Subcutaneous abdominal adipose tissue (tissue), 5 donors: ENCODE results near the gene GADD45G.

Source experiments
- H3K27ac ChIP-seq: one replicate; pipeline ENCODE4 v1.7.0; 2013; ENCODE audit warnings: low read depth, mild to moderate bottlenecking, inconsistent platforms, low read length, moderate library complexity
- H3K27me3 ChIP-seq, 5 donors: one replicate each; pipeline ENCODE4 v1.7.0; 2013; ENCODE audit warnings: low read length in 5 of 5, inconsistent platforms in 1 of 5; ENCODE audit not compliant: control insufficient read depth in 5 of 5, insufficient read depth in 4 of 5
- H3K36me3 ChIP-seq, 5 donors: one replicate each; pipeline ENCODE4 v1.7.0; 2013; ENCODE audit warnings: low read length in 5 of 5; ENCODE audit not compliant: control insufficient read depth in 5 of 5, insufficient read depth in 5 of 5
- H3K4me1 ChIP-seq, 5 donors: one replicate each; pipeline ENCODE4 v1.7.0; 2013; ENCODE audit warnings: low read length in 5 of 5, mild to moderate bottlenecking in 3 of 5, moderate library complexity in 1 of 5; ENCODE audit not compliant: control insufficient read depth in 5 of 5, insufficient read depth in 5 of 5
- H3K4me3 ChIP-seq, 5 donors: one replicate each; pipeline ENCODE4 v1.7.0; 2013; ENCODE audit warnings: low read length in 5 of 5, low read depth in 1 of 5
- H3K9ac ChIP-seq, 5 donors: one replicate each; pipeline ENCODE4 v1.7.0; 2013; ENCODE audit warnings: low read length in 5 of 5, mild to moderate bottlenecking in 4 of 5, moderate library complexity in 3 of 5
- H3K9me3 ChIP-seq, 5 donors: one replicate each; pipeline ENCODE4 v1.7.0; 2013; ENCODE audit warnings: low read length in 5 of 5; ENCODE audit not compliant: control insufficient read depth in 5 of 5
- donor health status: healthy.
- donor health status: healthy.
- donor health status: healthy.
- donor health status: healthy.
- donor health status: healthy.

The GADD45G gene

DNA sequence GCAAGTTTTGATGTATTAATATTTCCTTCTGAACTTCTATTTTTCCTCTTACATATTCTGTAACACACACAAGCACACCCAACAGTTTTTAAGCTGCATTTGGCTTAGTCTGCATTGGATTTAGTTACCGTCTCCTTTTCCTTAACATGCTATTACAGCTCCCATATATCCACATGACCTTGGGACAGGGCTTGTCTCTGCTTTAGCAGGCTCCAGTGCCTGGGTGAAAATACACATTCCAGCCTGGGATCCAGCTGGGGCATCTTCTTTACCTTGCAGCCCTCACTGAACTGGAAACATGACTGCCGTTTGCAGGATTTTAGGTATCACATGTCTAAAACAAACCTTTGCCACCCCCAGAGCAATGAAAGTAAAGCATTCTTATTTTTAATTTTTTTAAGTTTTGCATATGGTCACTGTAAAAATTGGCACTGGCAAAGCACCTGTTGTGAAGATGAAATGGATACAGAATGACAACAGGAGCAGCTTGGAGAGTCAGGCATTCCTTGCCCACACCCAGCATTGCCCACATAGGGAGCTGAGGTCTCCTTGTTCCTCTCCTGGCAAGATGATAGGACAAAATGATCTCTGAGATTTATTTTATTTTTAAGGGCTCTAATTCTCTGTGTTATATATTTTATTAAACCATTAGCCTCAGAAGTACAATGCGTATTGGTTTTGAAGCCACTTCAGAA is 4.0 kb downstream of the GADD45G start:
- Histone ChIP-seq H3K9ac (no peak overlapping the region), H3K36me3 (no peaks in the 10 kb centered on the region), H3K9me3 (peaks cover 0 to 9% (median 8%) of the 10 kb centered on the region in 5 donors), H3K27me3 (no peaks in the 10 kb centered on the region), H3K27ac (no peak overlapping the region), H3K4me1 (peaks cover 0 to 36% (median 29%) of the 10 kb centered on the region in 5 donors), H3K4me3 (no peak overlapping the region)

DNA sequence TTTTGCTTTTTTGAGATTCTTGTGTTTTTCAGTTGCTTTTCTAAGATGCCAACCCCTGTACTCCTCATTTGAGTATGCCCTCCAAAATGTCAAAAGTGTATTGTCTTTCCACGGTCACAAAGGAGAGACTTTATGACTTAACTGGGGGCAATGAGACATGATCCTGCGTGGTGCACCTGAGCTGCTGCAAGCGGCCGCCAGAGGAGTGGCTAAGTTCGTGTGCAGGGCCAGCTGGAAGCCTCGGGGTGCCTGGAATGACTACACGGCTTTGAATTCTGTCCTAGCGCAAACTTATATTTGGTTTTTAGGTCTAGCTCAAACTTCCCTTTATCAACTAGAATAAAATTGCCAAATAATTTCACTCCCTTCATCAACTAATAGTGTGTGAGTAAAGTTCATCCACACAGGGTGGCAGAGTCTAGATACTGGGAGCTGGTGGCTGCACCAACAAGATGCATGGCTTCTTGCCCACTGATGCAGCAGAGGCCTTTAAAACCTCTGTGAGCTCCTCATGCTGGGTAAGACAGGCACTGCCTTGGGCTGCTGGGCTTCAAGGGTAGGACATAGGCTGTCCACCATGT is 4.7 kb downstream of the GADD45G start:
- Histone ChIP-seq H3K9ac (no peak overlapping the region), H3K36me3 (no peaks in the 10 kb centered on the region), H3K27me3 (no peaks in the 10 kb centered on the region), H3K27ac (no peak overlapping the region), H3K4me1 (peaks cover 0 to 28% (median 22%) of the 10 kb centered on the region in 5 donors), H3K4me3 (no peak overlapping the region), H3K9me3 (peaks cover 0 to 9% (median 8%) of the 10 kb centered on the region in 5 donors)

DNA sequence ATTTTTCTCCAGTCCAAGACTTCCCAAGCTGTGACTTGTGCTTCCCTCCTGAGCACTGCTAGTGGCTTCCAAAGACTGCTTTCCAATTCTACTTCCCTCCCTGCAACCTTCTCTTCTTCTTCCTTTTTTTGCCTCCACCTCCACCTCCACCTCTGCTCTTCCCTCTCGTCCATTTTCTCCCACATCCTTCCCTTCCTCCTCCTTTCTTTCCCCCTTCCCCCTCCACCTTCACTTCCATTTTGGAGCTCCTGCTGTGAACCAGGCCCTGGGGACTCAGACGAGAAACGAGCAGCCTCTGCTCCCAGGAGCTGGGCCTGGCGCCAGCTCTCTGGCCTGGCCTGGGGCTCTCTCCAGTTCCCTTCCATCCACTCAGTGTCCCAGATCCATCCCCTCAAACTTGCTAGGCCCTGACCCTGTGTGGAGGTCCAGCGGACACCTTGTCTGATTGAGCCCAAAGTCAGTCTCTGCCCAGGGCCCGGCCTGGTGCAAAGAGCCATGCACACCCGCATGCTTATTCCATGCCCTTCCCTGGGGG is 5.6 kb downstream of the GADD45G start:
- H3K9ac ChIP-seq: no peak overlapping the region
- peaks cover 0 to 19% (median 12%) of the 10 kb centered on the region in 5 donors for H3K4me1 ChIP-seq
- H3K27ac ChIP-seq: no peak overlapping the region
- H3K9me3 ChIP-seq: peaks cover 0 to 9% (median 8%) of the 10 kb centered on the region in 5 donors
- no peak overlapping the region for H3K4me3 ChIP-seq
- H3K27me3 ChIP-seq: no peaks in the 10 kb centered on the region
- no peaks in the 10 kb centered on the region for H3K36me3 ChIP-seq

DNA sequence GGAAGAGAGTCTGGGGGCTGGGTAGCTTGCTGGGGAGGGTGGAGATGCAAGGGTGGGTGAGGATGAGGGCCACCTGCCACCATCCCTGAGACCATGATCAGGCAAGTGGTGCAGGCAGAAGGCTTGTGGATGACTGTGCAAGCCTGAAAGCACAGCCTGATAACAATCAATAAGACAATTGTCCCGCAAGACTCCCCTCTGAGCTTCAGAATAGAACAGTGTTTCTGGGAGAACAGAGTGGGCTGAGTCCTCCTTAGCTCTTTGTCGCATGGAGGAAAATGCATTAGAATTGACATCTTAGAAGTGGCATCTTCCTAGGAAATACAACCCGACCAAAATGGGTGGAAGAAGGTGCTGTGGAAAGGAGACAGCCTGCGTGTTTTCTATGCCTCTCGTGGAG is 6.6 kb downstream of the GADD45G start:
- peaks cover 0 to 9% (median 3%) of the 10 kb centered on the region in 5 donors for H3K4me1 ChIP-seq
- H3K4me3 ChIP-seq: no peak overlapping the region
- peaks cover 0 to 9% (median 8%) of the 10 kb centered on the region in 5 donors for H3K9me3 ChIP-seq
- peaks cover 0 to 5% (median 0%) of the 10 kb centered on the region in 5 donors for H3K27me3 ChIP-seq
- H3K36me3 ChIP-seq: no peaks in the 10 kb centered on the region
- H3K27ac ChIP-seq: no peak overlapping the region
- H3K9ac ChIP-seq: no peak overlapping the region

DNA sequence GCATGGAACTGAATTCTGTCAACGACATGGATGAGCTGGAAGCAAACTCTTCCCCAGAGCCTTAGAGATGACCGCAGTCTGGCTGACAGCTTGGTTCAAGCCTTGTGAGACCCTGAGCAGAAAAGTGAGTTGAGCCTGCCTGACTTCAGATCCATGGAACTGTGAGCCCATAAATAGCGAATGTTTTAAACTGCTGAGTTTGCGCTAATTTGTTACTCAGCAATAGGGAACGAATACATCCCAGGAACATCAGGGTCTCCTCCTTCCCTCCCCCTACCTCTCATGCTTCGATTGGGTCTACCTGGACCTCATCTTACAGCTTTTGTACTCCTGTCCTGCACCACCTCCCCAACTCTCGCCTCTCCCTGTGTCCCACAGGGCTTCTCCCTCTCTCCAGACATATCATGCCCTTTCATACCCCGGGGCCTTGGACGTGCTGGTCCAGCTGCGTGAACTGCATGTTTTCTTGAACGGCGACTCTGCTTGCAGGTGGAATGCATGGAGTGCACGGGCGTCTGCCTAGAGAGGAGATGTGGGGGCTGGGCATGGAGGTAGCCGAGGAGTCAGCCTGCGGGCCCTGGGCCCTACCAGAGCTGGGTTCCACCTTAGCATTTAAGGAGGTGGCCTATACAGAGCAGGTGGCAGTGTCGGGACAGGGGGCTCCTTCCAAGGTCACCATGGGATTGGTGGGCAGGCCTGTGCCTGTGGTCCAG is 7.9 kb downstream of the GADD45G start:
- H3K9me3 ChIP-seq: peaks cover 0 to 9% (median 8%) of the 10 kb centered on the region in 5 donors
- peaks cover 0 to 5% (median 0%) of the 10 kb centered on the region in 5 donors for H3K27me3 ChIP-seq
- H3K4me3 ChIP-seq: no peak overlapping the region
- H3K4me1 ChIP-seq: no peaks in the 10 kb centered on the region
- H3K27ac ChIP-seq: no peak overlapping the region
- no peaks in the 10 kb centered on the region for H3K36me3 ChIP-seq
- no peak overlapping the region for H3K9ac ChIP-seq

DNA sequence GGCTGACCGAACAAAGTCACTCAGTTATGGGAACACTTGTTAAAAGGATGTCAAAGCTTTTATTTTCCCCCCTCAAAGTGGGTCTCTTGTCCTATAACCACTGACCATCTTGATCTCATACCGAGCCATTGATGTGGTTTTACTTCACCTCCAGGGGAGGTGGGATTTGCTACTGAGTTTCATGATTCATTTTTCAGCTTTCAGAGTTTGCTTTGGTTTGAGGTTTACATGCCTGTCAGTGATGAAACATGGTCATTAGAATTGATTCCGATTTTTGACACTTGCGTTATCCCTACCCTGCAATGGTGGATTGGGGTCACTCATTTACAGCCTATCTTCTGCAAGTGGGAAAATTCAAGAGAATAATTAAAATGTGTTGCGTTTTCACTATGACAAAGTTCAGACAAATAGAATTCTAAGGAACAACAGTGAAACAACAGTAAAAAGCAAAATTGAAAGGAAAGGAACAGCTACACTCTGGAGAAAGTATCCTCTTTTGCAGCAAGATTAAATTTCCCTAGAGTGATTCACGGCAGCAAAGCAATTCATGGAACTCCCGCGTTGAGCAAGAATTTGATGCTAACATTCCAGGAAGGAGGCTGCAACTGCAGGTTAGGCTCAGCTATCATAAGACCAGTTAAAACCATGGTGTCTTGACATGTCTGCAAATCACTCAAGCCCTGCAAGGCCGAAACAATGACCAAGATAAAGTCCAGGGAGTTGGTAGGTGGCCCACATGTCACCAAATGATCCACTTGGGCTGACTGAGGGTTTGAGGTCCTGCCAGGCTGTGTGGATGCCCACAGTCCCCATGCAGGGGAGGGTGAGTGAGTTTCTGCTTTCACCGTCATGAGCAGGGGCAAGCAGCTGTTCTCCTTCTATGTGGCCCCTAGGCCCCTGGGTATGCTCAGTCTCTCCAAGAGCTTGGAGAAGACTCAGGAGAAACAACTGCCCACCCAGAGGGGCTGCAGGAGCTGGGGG is 9.4 kb downstream of the GADD45G start:
- no peaks in the 10 kb centered on the region for H3K36me3 ChIP-seq
- H3K9ac ChIP-seq: no peak overlapping the region
- H3K9me3 ChIP-seq: peaks cover 0 to 9% (median 8%) of the 10 kb centered on the region in 5 donors
- no peaks in the 10 kb centered on the region for H3K4me1 ChIP-seq
- H3K4me3 ChIP-seq: no peak overlapping the region
- no peak overlapping the region for H3K27ac ChIP-seq
- H3K27me3 ChIP-seq: peaks cover 0 to 5% (median 0%) of the 10 kb centered on the region in 5 donors

DNA sequence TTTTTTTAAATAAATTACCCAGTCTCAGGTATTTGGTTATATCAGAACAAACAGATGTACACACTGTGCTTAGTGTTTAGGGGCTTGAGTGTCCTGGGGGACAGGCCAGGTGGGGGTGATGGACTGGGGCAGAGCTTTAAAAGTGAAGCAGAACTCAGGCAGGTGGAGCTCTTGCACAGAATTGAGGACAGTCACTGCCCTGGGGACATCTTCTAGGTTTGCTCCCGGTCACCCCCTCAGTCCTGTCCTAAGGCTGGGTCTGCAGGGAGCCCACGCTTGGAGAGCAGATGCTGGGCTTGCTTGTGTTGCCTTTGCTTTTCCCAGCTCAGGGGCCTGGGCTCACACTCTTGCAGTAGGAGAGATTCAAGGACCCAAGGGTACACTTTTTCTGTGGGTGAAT is 10.8 kb downstream of the GADD45G start:
- H3K36me3 ChIP-seq: no peaks in the 10 kb centered on the region
- peaks cover 0 to 5% (median 0%) of the 10 kb centered on the region in 5 donors for H3K27me3 ChIP-seq
- peaks cover 0 to 8% (median 6%) of the 10 kb centered on the region in 5 donors for H3K4me1 ChIP-seq
- H3K9ac ChIP-seq: no peak overlapping the region
- H3K27ac ChIP-seq: no peak overlapping the region
- H3K9me3 ChIP-seq: peaks cover 0 to 9% (median 8%) of the 10 kb centered on the region in 5 donors
- no peak overlapping the region for H3K4me3 ChIP-seq

DNA sequence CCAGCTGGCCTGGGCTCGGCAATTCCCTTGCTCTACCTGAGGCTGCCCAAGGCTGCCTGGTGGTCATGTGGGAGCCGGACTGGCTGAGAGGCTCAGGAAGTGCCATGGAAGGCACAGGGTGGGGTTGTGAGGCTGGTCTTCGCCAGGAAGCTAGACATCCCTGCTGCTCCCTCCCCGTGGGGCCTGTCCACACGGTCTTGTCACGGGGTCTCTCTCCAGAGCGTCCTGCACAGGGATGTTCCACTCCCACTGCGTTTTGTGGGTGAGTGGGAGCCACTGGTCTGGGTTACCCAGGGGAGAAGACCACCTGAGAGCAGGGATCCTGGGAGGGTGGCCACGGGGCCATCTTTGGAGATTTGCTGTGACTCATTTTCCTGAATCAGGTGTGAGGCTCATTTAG is 11.6 kb downstream of the GADD45G start:
- no peak overlapping the region for H3K27ac ChIP-seq
- H3K9ac ChIP-seq: no peak overlapping the region
- H3K36me3 ChIP-seq: no peaks in the 10 kb centered on the region
- H3K27me3 ChIP-seq: peaks cover 0 to 5% (median 0%) of the 10 kb centered on the region in 5 donors
- H3K9me3 ChIP-seq: peaks cover 0 to 9% (median 8%) of the 10 kb centered on the region in 5 donors
- peaks cover 0 to 8% (median 6%) of the 10 kb centered on the region in 5 donors for H3K4me1 ChIP-seq
- H3K4me3 ChIP-seq: no peak overlapping the region

DNA sequence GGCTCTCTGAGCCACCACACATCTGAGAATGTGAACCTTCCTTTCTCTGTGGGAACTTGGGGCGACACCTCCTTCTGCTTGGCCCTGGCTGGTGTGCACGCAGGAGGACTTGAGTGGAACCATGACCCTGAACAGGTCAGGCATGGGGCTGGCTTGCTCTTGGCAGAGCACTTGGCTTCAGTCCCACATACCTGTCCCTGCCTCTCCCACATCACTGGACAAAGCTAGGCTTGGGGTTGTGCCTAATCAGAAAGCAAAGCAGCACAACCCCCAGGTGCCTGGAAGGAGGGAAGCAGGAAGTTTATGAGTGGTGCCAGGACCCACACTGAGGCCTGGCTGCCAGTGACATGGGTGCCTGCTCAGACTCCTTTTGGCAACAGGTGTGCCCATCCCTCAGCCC is 13.2 kb downstream of the GADD45G start:
- H3K9ac ChIP-seq: no peak overlapping the region
- H3K27me3 ChIP-seq: peaks cover 0 to 5% (median 0%) of the 10 kb centered on the region in 5 donors
- H3K4me1 ChIP-seq: peaks cover 0 to 23% (median 15%) of the 10 kb centered on the region in 5 donors
- H3K36me3 ChIP-seq: no peaks in the 10 kb centered on the region
- no peak overlapping the region for H3K27ac ChIP-seq
- H3K4me3 ChIP-seq: no peak overlapping the region
- H3K9me3 ChIP-seq: no peaks in the 10 kb centered on the region
